H9 (cell line): ENCODE results near the gene CEP112. TPM values are rescaled to one million over a fixed set of nuclear protein-coding genes. Genes with fewer than 3 reads are reported as not detected.

Experiments used
- DNase-seq: peaks from one replicate; pipeline ENCODE4 v3.0.0-alpha.2; 2017
- H2AFZ ChIP-seq: one replicate; pipeline ENCODE4 v1.6.1; 2013; ENCODE audit warnings: mild to moderate bottlenecking, low read length, control low read depth, moderate library complexity
- H2AK5ac ChIP-seq: 2 replicates; pipeline ENCODE4 v1.6.1; 2013; ENCODE audit warnings: low read length, control low read depth, mixed read lengths; ENCODE audit not compliant: insufficient read length
- H2BK120ac ChIP-seq: one replicate; pipeline ENCODE4 v1.6.1; 2013; ENCODE audit warnings: low read depth, mild to moderate bottlenecking, low read length, control low read depth, inconsistent platforms; ENCODE audit not compliant: poor library complexity, severe bottlenecking
- H2BK12ac ChIP-seq: 2 replicates; pipeline ENCODE4 v1.6.1; 2013; ENCODE audit warnings: low read length, control low read depth, mixed read lengths, low read depth; ENCODE audit not compliant: insufficient read length
- H2BK15ac ChIP-seq: 2 replicates; pipeline ENCODE4 v1.6.1; 2013; ENCODE audit warnings: low read depth, low read length, control low read depth
- H2BK20ac ChIP-seq: one replicate; pipeline ENCODE4 v1.6.1; 2013; ENCODE audit warnings: low read depth, mild to moderate bottlenecking, low read length, control low read depth, inconsistent platforms; ENCODE audit not compliant: poor library complexity, severe bottlenecking
- H2BK5ac ChIP-seq: 2 replicates; pipeline ENCODE4 v1.6.1; 2013; ENCODE audit warnings: low read length, control low read depth, mixed read lengths; ENCODE audit not compliant: insufficient read length
- H3K14ac ChIP-seq: 2 replicates; pipeline ENCODE4 v1.6.1; 2013; ENCODE audit warnings: low read length, control low read depth; ENCODE audit not compliant: insufficient read depth
- H3K18ac ChIP-seq: 2 replicates; pipeline ENCODE4 v1.6.1; 2013; ENCODE audit warnings: low read depth, mild to moderate bottlenecking, mixed read lengths, low read length, control low read depth; ENCODE audit not compliant: insufficient read length
- H3K23ac ChIP-seq: 2 replicates; pipeline ENCODE4 v1.6.1; 2013; ENCODE audit warnings: low read length, control low read depth, mixed read lengths, low read depth; ENCODE audit not compliant: insufficient read length
- H3K23me2 ChIP-seq: 2 replicates; pipeline ENCODE4 v1.6.1; 2013; ENCODE audit warnings: low read depth, mild to moderate bottlenecking, mixed read lengths, low read length, control low read depth; ENCODE audit not compliant: insufficient read length, poor library complexity, severe bottlenecking
- H3K27ac ChIP-seq: 2 replicates; pipeline ENCODE4 v1.5.1; 2013; ENCODE audit warnings: low read length, control low read depth, mixed read lengths, low read depth; ENCODE audit not compliant: insufficient read length
- H3K27me3 ChIP-seq: 2 replicates; pipeline ENCODE4 v1.6.1; 2013; ENCODE audit warnings: low read length, control low read depth, inconsistent platforms; ENCODE audit not compliant: insufficient read depth
- H3K4ac ChIP-seq: 2 replicates; pipeline ENCODE4 v1.6.1; 2013; ENCODE audit warnings: low read depth, mild to moderate bottlenecking, control low read depth, inconsistent platforms, low read length, moderate library complexity
- H3K4me1 ChIP-seq: 2 replicates; pipeline ENCODE4 v1.6.1; 2013; ENCODE audit warnings: low read length, control low read depth, inconsistent platforms; ENCODE audit not compliant: insufficient read depth
- H3K4me2 ChIP-seq: 2 replicates; pipeline ENCODE4 v1.6.1; 2013; ENCODE audit warnings: low read length, control low read depth, mixed read lengths; ENCODE audit not compliant: insufficient read length, insufficient read depth
- H3K56ac ChIP-seq: 2 replicates; pipeline ENCODE4 v1.6.1; 2013; ENCODE audit warnings: low read depth, mild to moderate bottlenecking, mixed read lengths, low read length, control low read depth; ENCODE audit not compliant: insufficient read length
- H3K79me1 ChIP-seq: 2 replicates; pipeline ENCODE4 v1.6.1; 2013; ENCODE audit warnings: low read depth, mild to moderate bottlenecking, moderate library complexity, low read length, control low read depth, inconsistent platforms; ENCODE audit not compliant: insufficient read depth, poor library complexity, severe bottlenecking
- H3K79me2 ChIP-seq: 2 replicates; pipeline ENCODE4 v1.6.1; 2013; ENCODE audit warnings: low read length, control low read depth, inconsistent platforms; ENCODE audit not compliant: insufficient read depth
- H3K9ac ChIP-seq: 2 replicates; pipeline ENCODE4 v1.6.1; 2013; ENCODE audit warnings: low read length, control low read depth, mixed read lengths; ENCODE audit not compliant: insufficient read length; ENCODE audit errors: extremely low read depth
- H3K9me3 ChIP-seq: one replicate; pipeline ENCODE4 v1.6.1; 2013; ENCODE audit warnings: low read depth, low read length, inconsistent platforms; ENCODE audit not compliant: control insufficient read depth
- H3T11ph ChIP-seq: one replicate; pipeline ENCODE4 v1.6.1; 2013; ENCODE audit warnings: mild to moderate bottlenecking, low read length, control low read depth, inconsistent platforms
- H4K20me1 ChIP-seq: one replicate; pipeline ENCODE4 v1.6.1; 2013; ENCODE audit not compliant: control insufficient read depth, insufficient read length, insufficient read depth
- H4K5ac ChIP-seq: 2 replicates; pipeline ENCODE4 v1.6.1; 2013; ENCODE audit warnings: low read depth, mild to moderate bottlenecking, mixed read lengths, low read length, control low read depth; ENCODE audit not compliant: insufficient read length
- H4K8ac ChIP-seq: replicated peaks from 2 replicates; pipeline ENCODE4 v1.6.1; 2013; ENCODE audit warnings: low read length, control low read depth, mixed read lengths, low read depth; ENCODE audit not compliant: insufficient read length
- H4K91ac ChIP-seq: 2 replicates; pipeline ENCODE4 v1.6.1; 2013; ENCODE audit warnings: low read depth, mild to moderate bottlenecking, moderate library complexity, mixed read lengths, low read length, control low read depth; ENCODE audit not compliant: insufficient read length
- H3K27ac Mint-ChIP-seq, 3 experiments: 2 replicates in 2 of 3; 3 replicates in 1 of 3; pipeline ENCODE4 v1.8.0; 2020 to 2021; ENCODE audit warnings: mixed read lengths in 3 of 3, mild to moderate bottlenecking in 1 of 3, moderate library complexity in 1 of 3
- H3K27me3 Mint-ChIP-seq: 2 replicates; pipeline ENCODE4 v1.8.0; 2021; ENCODE audit warnings: low read depth, mild to moderate bottlenecking, moderate library complexity, mixed read lengths
- H3K36me3 Mint-ChIP-seq, 3 experiments: 2 replicates in 2 of 3; 3 replicates in 1 of 3; pipeline ENCODE4 v1.8.0; 2020 to 2021; ENCODE audit warnings: low read depth in 3 of 3, mixed read lengths in 3 of 3; ENCODE audit not compliant: insufficient read depth in 1 of 3
- H3K4me1 Mint-ChIP-seq, 2 experiments: 2 replicates each; pipeline ENCODE4 v1.8.0; 2020; ENCODE audit warnings: mixed read lengths in 2 of 2
- H3K4me3 Mint-ChIP-seq, 2 experiments: 2 replicates in 1 of 2; 3 replicates in 1 of 2; pipeline ENCODE4 v1.8.0; 2020 to 2021; ENCODE audit warnings: mild to moderate bottlenecking in 2 of 2, mixed read lengths in 2 of 2, moderate library complexity in 1 of 2
- H3K9me3 Mint-ChIP-seq, 2 experiments: 2 replicates in 1 of 2; 3 replicates in 1 of 2; pipeline ENCODE4 v1.8.0; 2020; ENCODE audit warnings: mild to moderate bottlenecking in 2 of 2, mixed read lengths in 2 of 2, moderate library complexity in 1 of 2
- CTCF ChIP-seq: fragments of 200-600 bp; sonication (generic); conservative IDR thresholded peaks from 3 replicates; pipeline ENCODE4 v1.8.0; 2021; ENCODE audit warnings: antibody characterized with exemption, mild to moderate bottlenecking
- WGBS: extraction: QIAGEN DNeasy Blood & Tissue Kit; methylation state at CpG from one replicate; pipeline ENCODE4 v1.1.7; 2013; ENCODE audit warnings: missing lambda C conversion rate, low lambda C conversion rate, mixed read lengths; ENCODE audit not compliant: insufficient read length; ENCODE audit errors: extremely low coverage; 5-methylcytosine and 5-hydroxymethylcytosine counted together
- total RNA-seq: library from RNA; stranded (reverse); gene quantifications from 2 replicates; pipeline ENCODE4 v1.2.1, GENCODE V29; 2021

CEP112 gene
- total RNA-seq, 1 experiment from 2014 or later = 5.4 TPM

- Histone ChIP-seq H3K23ac (no peak overlapping the region), H3K27ac (no peak overlapping the region), H3T11ph (no peak overlapping the region), H4K8ac (no peak overlapping the region), H3K14ac (no peak overlapping the region), H2AK5ac (no peak overlapping the region), H3K9me3 (no peaks in the 10 kb centered on the region), H2BK120ac (no peak overlapping the region), H3K9ac (no peak overlapping the region), H3K23me2 (no peaks in the 10 kb centered on the region), H3K79me1 (no peaks in the 10 kb centered on the region), H4K91ac (no peak overlapping the region), H3K79me2 (no peaks in the 10 kb centered on the region), H3K4ac (no peak overlapping the region), H2BK12ac (no peak overlapping the region), H3K56ac (no peak overlapping the region), H2BK15ac (no peak overlapping the region), H3K18ac (no peak overlapping the region), H4K5ac (no peak overlapping the region), H2AFZ (no peak overlapping the region), H3K4me2 (no peak overlapping the region), H3K27me3 (no peaks in the 10 kb centered on the region), H3K4me1 (no peaks in the 10 kb centered on the region), H2BK20ac (no peak overlapping the region), H2BK5ac (no peak overlapping the region), H4K20me1 (no peaks in the 10 kb centered on the region)
- Mint-ChIP-seq H3K27ac (no peak overlapping the region), H3K4me1 (no peaks in the 10 kb centered on the region; a peak in 1 of 4 replicates), H3K27me3 (peaks cover 2% of the 10 kb centered on the region; the same call in 1 of the 2 replicates), H3K4me3 (no peak overlapping the region), H3K36me3 (no peaks in the 10 kb centered on the region), H3K9me3 (peaks cover 0 to 3% of the 10 kb centered on the region in 2 experiments; a peak in 3 of 5 replicates)
- WGBS = no CpG with 5 or more reads among the region's 2 CpGs
- DNase-seq = no peak
- TF ChIP-seq CTCF = no peak
Measured at GRCh38 chr17:65994114-65994513, 197.8 kb downstream of the CEP112 start.
